ENCODE measurements around the gene CROT.
A peak's percentile ranks its signal among the peaks of the same experiment; 100 is the strongest.

The CROT gene

GRCh38 chr7:87342231-87342630 lies 3.2 kb upstream of the CROT start:
- DNase-seq, result no peak

- no peak for DNase-seq
These were observed 1.0 kb upstream of the CROT start for GRCh38 chr7:87344446-87344845.

GRCh38 chr7:87345962-87346371 lies 503 bp downstream of the CROT start:
- no peak for DNase-seq

GRCh38 chr7:87347207-87347606 lies 1.7 kb downstream of the CROT start:
- DNase-seq, result no peak

- no peak for DNase-seq
These were observed 2.2 kb downstream of the CROT start for GRCh38 chr7:87347664-87348063.

- DNase-seq, result peak; percentile 4
These were observed 9.3 kb downstream of the CROT start for GRCh38 chr7:87354749-87355148.

GRCh38 chr7:87356448-87356847 lies 11.0 kb downstream of the CROT start:
- no peak for DNase-seq

- DNase-seq, result no peak
These were observed 13.9 kb downstream of the CROT start for GRCh38 chr7:87359366-87359765.

- no peak for DNase-seq
These were observed 15.9 kb downstream of the CROT start for GRCh38 chr7:87361320-87361719.

GRCh38 chr7:87363342-87363741 lies 17.9 kb downstream of the CROT start:
- no peak for DNase-seq

- no peak for DNase-seq
These were observed 18.8 kb downstream of the CROT start for GRCh38 chr7:87364246-87364645.

GRCh38 chr7:87369216-87369615 lies 23.8 kb downstream of the CROT start:
- DNase-seq, result no peak

- no peak for DNase-seq
These were observed 25.3 kb downstream of the CROT start for GRCh38 chr7:87370660-87371180.

GRCh38 chr7:87375662-87376435 lies 30.4 kb downstream of the CROT start:
- DNase-seq, result no peak

GRCh38 chr7:87380905-87381304 lies 35.4 kb downstream of the CROT start:
- DNase-seq, result no peak

GRCh38 chr7:87391020-87391701 lies 45.7 kb downstream of the CROT start:
- no peak for DNase-seq

GRCh38 chr7:87395442-87396020 lies 50.1 kb downstream of the CROT start:
- DNase-seq, result no peak

GRCh38 chr7:87398446-87398845 lies 53.0 kb downstream of the CROT start:
- no peak for DNase-seq

GRCh38 chr7:87404674-87405073 lies 59.2 kb downstream of the CROT start:
- no peak for DNase-seq

- DNase-seq, result no peak
These were observed 65.7 kb downstream of the CROT start for GRCh38 chr7:87411186-87411585.

GRCh38 chr7:87413029-87413428 lies 67.6 kb downstream of the CROT start:
- DNase-seq, result no peak

- no peak for DNase-seq
These were observed 68.7 kb downstream of the CROT start for GRCh38 chr7:87413951-87414793.

- no peak for DNase-seq
These were observed 69.3 kb downstream of the CROT start for GRCh38 chr7:87414794-87415188.
